H1 (cell line): Measurements from ENCODE around the gene ATP2C1. TPM values are rescaled to one million over a fixed set of nuclear protein-coding genes. Genes with fewer than 3 reads are reported as not detected.

Experiments
- ASH2L ChIP-seq: fragments of 200-600, 300-600 bp; sonication (generic); IDR thresholded peaks from one replicate; pipeline ENCODE4 v1.7.1; 2017; ENCODE audit warnings: low read length
- BRCA1 ChIP-seq: IDR thresholded peaks from 2 replicates; pipeline ENCODE4 v1.6.1; 2012; ENCODE audit warnings: low read depth, low read length, improper control_type of control experiment
- CEBPB ChIP-seq: IDR thresholded peaks from 2 replicates; pipeline ENCODE4 v1.6.1; 2012; ENCODE audit warnings: low read depth, low read length
- EGR1 ChIP-seq: IDR thresholded peaks from 2 replicates; pipeline ENCODE4 v1.6.1; 2011; ENCODE audit warnings: low read depth, low read length, borderline replicate concordance
- EP300 ChIP-seq, 2 experiments: IDR thresholded peaks; 1 replicate in 1 of 2; 2 replicates in 1 of 2; pipeline ENCODE4 v1.6.1; 2011 to 2012; ENCODE audit warnings: low read depth in 2 of 2, low read length in 2 of 2, mild to moderate bottlenecking in 2 of 2, borderline replicate concordance in 1 of 2, inconsistent platforms in 1 of 2, moderate library complexity in 1 of 2
- HDAC2 ChIP-seq, 2 experiments: fragments of 300-600 bp in 1 of 2; sonication (generic) in 1 of 2; IDR thresholded peaks; 2 replicates each; pipeline ENCODE4 v1.6.1; 2011 to 2012; ENCODE audit warnings: low read depth in 2 of 2, low read length in 2 of 2, mild to moderate bottlenecking in 2 of 2, moderate library complexity in 2 of 2, borderline replicate concordance in 1 of 2, inconsistent platforms in 1 of 2
- HDAC6 ChIP-seq: IDR thresholded peaks from one replicate; pipeline ENCODE4 v1.7.1; 2012; ENCODE audit warnings: low read depth, mild to moderate bottlenecking, inconsistent platforms, low read length, moderate library complexity
- KDM5A ChIP-seq: fragments of 200-600 bp; IDR thresholded peaks from 2 replicates; pipeline ENCODE4 v1.7.1; 2012; ENCODE audit warnings: mild to moderate bottlenecking, low read length, inconsistent platforms, mixed read lengths
- PHF8 ChIP-seq: fragments of 200-600 bp; sonication (generic); conservative IDR thresholded peaks from 2 replicates; pipeline ENCODE4 v1.7.1; 2012; ENCODE audit warnings: low read depth, mild to moderate bottlenecking, inconsistent platforms, low read length, moderate library complexity
- POLR2AphosphoS5 ChIP-seq: IDR thresholded peaks from 2 replicates; pipeline ENCODE4 v1.6.1; 2011; ENCODE audit warnings: low read depth, low read length
- RBBP5 ChIP-seq: IDR thresholded peaks from 2 replicates; pipeline ENCODE4 v1.7.1; 2012; ENCODE audit warnings: low read depth, mild to moderate bottlenecking, inconsistent platforms, low read length, moderate library complexity, borderline replicate concordance
- SIN3A ChIP-seq, 2 experiments: IDR thresholded peaks in 1 of 2; conservative IDR thresholded peaks in 1 of 2; 2 replicates each; pipeline ENCODE4 v1.6.1; 2011 to 2012; ENCODE audit warnings: low read length in 2 of 2, improper control_type of control experiment in 1 of 2, low read depth in 1 of 2, mild to moderate bottlenecking in 1 of 2
- SP2 ChIP-seq: IDR thresholded peaks from 2 replicates; pipeline ENCODE4 v1.6.1; 2012; ENCODE audit warnings: mild to moderate bottlenecking, low read length, inconsistent platforms
- SUZ12 ChIP-seq: fragments of 200-600 bp; sonication (generic); IDR thresholded peaks from 2 replicates; pipeline ENCODE4 v1.6.1; 2012; ENCODE audit warnings: mild to moderate bottlenecking, inconsistent platforms, low read length, moderate library complexity, mixed read lengths
- TAF1 ChIP-seq: IDR thresholded peaks from 2 replicates; pipeline ENCODE4 v1.6.1; 2011; ENCODE audit warnings: mild to moderate bottlenecking, low read depth, low read length
- TBP ChIP-seq: IDR thresholded peaks from 2 replicates; pipeline ENCODE4 v1.6.1; 2011; ENCODE audit warnings: low read depth, low read length, improper control_type of control experiment
- TCF12 ChIP-seq: IDR thresholded peaks from 2 replicates; pipeline ENCODE4 v1.6.1; 2011; ENCODE audit warnings: low read depth, mild to moderate bottlenecking, low read length
- TEAD4 ChIP-seq: IDR thresholded peaks from 2 replicates; pipeline ENCODE4 v1.6.1; 2012; ENCODE audit warnings: low read depth, low read length, inconsistent platforms, mixed read lengths
- USF2 ChIP-seq: IDR thresholded peaks from 2 replicates; pipeline ENCODE4 v1.6.1; 2011; ENCODE audit warnings: low read length, improper control_type of control experiment
- YY1 ChIP-seq: IDR thresholded peaks from 2 replicates; pipeline ENCODE4 v1.6.1; 2011; ENCODE audit warnings: low read depth, mild to moderate bottlenecking, low read length
- polyA plus RNA-seq, 7 experiments: library from polyadenylated mRNA; depleted of rRNA in 3 of 7; stranded (reverse) in 5 of 7; unstranded in 2 of 7; fragments of >200 nt in 5 of 7; fragments of 200-250 nt in 2 of 7; gene quantifications; 1 replicate in 5 of 7; 2 replicates in 1 of 7; 4 replicates in 1 of 7; pipeline versions ENCODE4 v1.2.1 to v1.2.3, GENCODE V29; 2011 to 2013; ENCODE audit warnings: missing spikeins in 2 of 7, mixed read lengths in 2 of 7
- total RNA-seq: library from RNA; stranded (reverse); fragmentation: NEBNext Ultra II Directional; extraction: Animal tissue kit (Norgen Biotek cat#: 25700); gene quantifications from 2 replicates; pipeline ENCODE4 v1.2.1, GENCODE V29; 2021

ATP2C1 gene
- total and polyA plus RNA-seq, 2 of the 8 experiments (the other 6 are each of a cell fraction or from before 2014, with no cell fraction given): 50.7 to 68.5 TPM

- peak; percentile 78 for TF ChIP-seq YY1
- TF ChIP-seq EP300 (IDR thresholded peaks at IDR 0.05; ENCODE audit: borderline replicate concordance in 1 of 2, low read depth in 2 of 2, low read length in 2 of 2): peak in 1 of 2 experiments; percentile 37; a peak in 1 of 3 replicates
- no peak for TF ChIP-seq EGR1
- no peak for TF ChIP-seq CEBPB
- peak; percentile 76 for TF ChIP-seq PHF8
- peak in 1 of 2 experiments; percentile 89; a peak in 2 of 4 replicates for TF ChIP-seq SIN3A (conservative IDR thresholded peaks at IDR 0.05 in 1 of 2, IDR thresholded peaks at IDR 0.05 in 1 of 2; ENCODE audit: low read depth in 1 of 2, low read length in 2 of 2)
- TF ChIP-seq RBBP5: peak; percentile 89; the same call in 1 of the 2 replicates
- TF ChIP-seq SP2: no peak
- no peak for TF ChIP-seq USF2
- 0 out of 4 replicates have a peak, but pooled peaks of 1 of the 2 experiments have one; percentile 45 for TF ChIP-seq HDAC2 (IDR thresholded peaks at IDR 0.05; ENCODE audit: borderline replicate concordance in 1 of 2, low read depth in 2 of 2, low read length in 2 of 2)
- TF ChIP-seq KDM5A: no peak
- no peak for TF ChIP-seq BRCA1
- no peak for TF ChIP-seq HDAC6
- TF ChIP-seq TCF12: no peak
- peak; percentile 38; the same call in 1 of the 2 replicates for TF ChIP-seq TEAD4
- peak; percentile 84 for TF ChIP-seq ASH2L
- peak; percentile 77 for TF ChIP-seq TAF1
- TF ChIP-seq SUZ12: no peak
- peak; percentile 59 for TF ChIP-seq TBP
- TF ChIP-seq POLR2AphosphoS5: peak; percentile 86
These were observed 132.7 kb downstream of the ATP2C1 start, which contains the start of the genes ASTE1 and NEK11 (continued) for GRCh38 chr3:131026321-131027151.
